GM12864 (cell line): ENCODE measurements around the gene RNF17.
A peak's percentile ranks its signal among the peaks of the same experiment; 100 is the strongest.
"Not testable (repeated sequence)": the region's sequence is repeated elsewhere in the genome, so short reads cannot be mapped to it uniquely, and the experiment has no call there.

Experiments
- DNase-seq: peaks from one replicate; pipeline ENCODE4 v3.0.0-alpha.2; 2011; ENCODE audit warnings: low read depth
- H3K4me3 ChIP-seq: 2 replicates; pipeline ENCODE4 v1.5.1; 2011; ENCODE audit warnings: mild to moderate bottlenecking, low read depth, low read length, control low read depth
- TF ChIP-seq, protein P1 (sequence below): IDR thresholded peaks from 2 replicates; pipeline ENCODE4 v1.5.1; 2011; ENCODE audit warnings: low read depth, mild to moderate bottlenecking, moderate library complexity, low read length, control low read depth, inconsistent platforms; ENCODE audit errors: missing control alignments

Gene RNF17

DNA sequence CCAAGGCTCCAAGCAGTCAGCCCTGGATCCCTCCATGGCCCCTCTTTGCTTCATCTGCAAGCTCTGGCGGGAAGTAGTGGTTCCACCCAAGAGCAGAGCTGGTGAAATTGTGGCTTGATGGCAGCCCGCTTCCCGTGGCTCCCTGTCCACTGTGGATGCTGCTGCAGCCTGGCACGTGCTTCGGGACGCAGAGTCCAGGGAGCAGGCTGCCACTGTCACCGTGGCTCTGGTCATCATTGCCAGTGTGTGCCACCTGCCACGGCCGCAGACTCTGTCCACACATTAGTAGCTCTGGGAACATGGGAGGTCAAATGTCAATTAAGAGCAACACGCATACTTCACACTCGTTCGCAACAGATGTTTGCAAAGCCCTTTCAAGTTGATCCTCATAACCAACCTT is 40.8 kb upstream of the RNF17 start:
- TF ChIP-seq, protein P1, sequence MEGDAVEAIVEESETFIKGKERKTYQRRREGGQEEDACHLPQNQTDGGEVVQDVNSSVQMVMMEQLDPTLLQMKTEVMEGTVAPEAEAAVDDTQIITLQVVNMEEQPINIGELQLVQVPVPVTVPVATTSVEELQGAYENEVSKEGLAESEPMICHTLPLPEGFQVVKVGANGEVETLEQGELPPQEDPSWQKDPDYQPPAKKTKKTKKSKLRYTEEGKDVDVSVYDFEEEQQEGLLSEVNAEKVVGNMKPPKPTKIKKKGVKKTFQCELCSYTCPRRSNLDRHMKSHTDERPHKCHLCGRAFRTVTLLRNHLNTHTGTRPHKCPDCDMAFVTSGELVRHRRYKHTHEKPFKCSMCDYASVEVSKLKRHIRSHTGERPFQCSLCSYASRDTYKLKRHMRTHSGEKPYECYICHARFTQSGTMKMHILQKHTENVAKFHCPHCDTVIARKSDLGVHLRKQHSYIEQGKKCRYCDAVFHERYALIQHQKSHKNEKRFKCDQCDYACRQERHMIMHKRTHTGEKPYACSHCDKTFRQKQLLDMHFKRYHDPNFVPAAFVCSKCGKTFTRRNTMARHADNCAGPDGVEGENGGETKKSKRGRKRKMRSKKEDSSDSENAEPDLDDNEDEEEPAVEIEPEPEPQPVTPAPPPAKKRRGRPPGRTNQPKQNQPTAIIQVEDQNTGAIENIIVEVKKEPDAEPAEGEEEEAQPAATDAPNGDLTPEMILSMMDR, result no peak
- H3K4me3 ChIP-seq, result no peak overlapping the region

DNA sequence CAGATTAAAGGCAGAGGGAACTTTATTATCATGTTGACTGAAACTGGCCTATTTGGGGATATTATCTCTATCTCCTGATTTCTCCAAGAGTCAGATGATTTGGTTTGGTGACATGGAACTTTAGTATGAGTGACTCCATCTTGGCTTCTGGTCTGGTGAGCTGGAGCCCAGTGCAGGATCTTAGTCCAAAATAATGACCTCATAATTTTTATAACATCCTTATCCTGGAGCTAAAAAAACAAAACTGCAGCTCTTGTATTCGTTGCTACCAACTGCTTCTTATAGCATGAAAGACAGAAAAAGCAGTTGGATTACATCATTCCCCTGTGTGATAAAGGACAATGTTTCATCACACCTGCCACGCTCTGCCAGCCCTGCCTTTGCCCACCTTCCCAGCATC is 39.3 kb upstream of the RNF17 start:
- TF ChIP-seq, protein P1, result no peak

More for the DNA sequence above, 40.8 kb upstream of the RNF17 start:
- DNase-seq, result no peak

DNA sequence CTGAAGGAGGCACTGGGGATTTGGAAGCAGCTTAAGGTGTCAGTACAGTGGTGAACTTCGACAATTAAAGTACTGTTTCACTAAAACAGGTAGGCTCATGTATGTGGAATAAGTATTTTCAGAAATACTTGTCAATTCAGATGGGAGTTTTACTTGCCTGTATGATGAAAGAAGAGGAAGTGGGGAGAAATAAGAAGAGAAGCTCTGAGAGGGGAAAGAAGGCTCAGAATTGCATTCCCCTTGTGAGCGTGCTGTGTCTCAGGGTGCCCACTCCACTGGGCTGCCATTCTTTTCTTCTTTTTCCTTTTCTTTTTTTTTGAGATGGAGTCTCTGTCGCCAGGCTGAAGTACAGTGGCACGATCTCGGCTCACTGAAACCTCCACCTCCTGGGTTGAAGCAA is 38.6 kb upstream of the RNF17 start:
- TF ChIP-seq, protein P1, result no peak
- H3K4me3 ChIP-seq, result no peak overlapping the region
- DNase-seq, result no peak

More for the DNA sequence above, 39.3 kb upstream of the RNF17 start:
- no peak overlapping the region for H3K4me3 ChIP-seq
- DNase-seq, result no peak

DNA sequence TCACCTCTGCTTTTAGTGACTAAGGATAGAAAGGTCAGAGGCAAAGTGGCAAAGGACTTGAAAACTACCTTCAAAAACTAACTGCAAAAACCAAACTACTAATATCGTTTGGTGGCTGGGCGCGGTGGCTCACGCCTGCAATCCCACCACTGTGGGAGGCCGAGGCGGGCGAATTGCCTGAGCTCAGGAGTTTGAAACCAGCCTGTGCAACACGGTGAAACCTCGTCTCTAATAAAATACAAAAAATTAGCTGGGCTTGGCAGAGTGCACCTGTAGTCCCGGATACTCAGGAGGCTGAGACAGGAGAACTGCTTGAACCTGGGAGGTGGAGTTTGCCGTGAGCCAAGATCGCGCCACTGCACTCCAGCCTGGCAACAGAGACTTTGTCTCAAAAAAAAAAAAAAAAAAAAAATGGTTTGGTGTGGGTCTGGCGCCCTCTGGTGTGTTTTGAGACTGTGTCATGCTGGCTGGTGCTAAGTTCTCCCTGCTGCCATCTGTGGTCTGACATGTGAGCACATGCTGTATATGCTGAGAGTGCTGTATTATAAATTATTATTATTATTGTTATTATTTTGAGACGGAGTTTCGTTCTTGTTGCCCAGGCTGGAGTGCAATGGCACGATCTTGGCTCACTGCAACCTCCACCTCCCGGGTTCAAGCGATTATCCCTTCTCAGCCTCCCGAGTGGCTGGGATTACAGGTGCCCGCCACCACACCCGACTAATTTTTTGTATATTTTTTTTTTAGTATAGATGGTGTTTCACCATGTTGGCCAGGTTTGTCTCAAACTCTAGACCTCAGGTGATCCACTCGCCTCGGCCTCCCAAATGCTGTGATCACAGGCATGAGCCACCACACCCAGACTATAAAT is 36.0 kb upstream of the RNF17 start:
- H3K4me3 ChIP-seq, result no peak overlapping the region
- TF ChIP-seq, protein P1, result peak; percentile 79
- peak; percentile 73 for DNase-seq

DNA sequence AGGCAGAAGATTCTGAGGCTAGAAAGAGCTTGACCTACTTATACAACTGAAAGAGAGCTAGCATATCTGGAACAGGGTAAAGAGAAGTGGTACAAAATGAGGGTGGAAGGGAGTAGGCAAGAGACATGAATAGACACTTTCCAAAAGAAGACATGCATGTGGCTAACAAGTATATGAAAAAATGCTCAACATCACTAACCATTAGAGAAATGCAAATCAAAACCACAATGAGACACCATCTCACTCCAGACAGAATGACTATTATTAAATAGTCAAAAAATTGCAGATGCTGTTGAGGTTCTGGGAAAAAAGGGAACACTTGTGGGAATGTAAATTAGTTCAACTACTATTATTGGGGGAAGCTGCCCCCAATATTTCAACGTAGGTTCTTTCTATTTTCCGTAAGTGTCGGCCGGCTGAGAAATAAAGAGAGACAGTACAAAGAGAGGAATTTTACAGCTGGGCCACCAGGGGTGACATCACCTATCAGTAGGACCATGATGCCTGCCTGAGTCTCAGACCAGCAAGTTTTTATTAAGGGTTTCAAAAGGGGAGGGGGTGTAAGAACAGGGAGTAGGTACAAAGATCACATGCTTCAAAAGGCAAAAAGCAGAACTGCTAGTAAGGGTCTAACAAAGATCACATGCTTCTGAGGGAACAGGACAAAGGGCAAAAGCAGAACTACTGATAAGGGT is 32.9 kb upstream of the RNF17 start:
- peak; percentile 62 for DNase-seq
- H3K4me3 ChIP-seq, result not testable (repeated sequence)

DNA sequence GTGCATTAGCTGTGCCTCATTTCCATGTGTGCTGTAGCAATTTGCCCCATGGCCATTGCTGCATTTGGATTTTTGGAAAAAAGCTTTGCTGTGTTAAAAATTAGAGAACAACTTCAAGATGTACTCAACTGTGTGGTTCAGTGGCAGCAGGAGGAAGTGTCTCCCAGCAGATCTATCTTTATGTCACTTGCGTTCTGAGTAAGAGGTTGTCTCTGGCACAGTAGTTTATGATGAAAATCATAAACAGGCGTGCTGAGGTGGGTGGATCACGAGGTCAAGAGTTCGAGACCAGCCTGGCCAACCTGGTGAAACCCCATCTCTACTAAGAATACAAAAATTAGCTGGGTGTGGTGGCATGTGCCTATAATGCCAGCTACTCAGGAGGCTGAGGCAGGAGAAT is 29.0 kb upstream of the RNF17 start:
- no peak for DNase-seq
- TF ChIP-seq, protein P1, result no peak
- no peak overlapping the region for H3K4me3 ChIP-seq

DNA sequence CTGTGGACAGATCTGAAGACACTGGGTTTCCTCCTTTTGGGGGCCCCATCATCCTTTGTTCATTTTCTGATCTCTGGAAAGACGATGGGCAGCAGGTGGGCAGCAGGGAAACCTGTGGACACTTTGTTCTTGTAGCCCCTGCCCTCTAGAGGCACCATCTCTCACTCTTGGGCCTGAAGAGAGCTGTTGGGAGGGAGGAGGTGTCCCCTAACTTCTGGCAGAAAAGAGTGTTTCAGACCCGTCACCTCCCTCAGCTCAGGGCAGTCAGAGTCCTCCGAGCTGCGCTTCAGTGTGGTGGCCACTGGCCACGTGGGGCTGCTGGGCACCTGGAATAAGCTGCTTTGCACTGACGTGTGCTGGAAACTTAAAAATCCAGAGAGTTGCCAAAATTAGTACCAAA is 26.9 kb upstream of the RNF17 start:
- TF ChIP-seq, protein P1, result no peak
- H3K4me3 ChIP-seq, result no peak overlapping the region
- DNase-seq, result no peak
